ENCODE data around the gene RASGRF2.
"Not testable (repeated sequence)": the region's sequence is repeated elsewhere in the genome, so short reads cannot be mapped to it uniquely, and the experiment has no call there.

GRCh38 chr5:81028888-81029287 lies 68.7 kb downstream of the RASGRF2 start:
- TF ChIP-seq CTCF (IDR thresholded peaks at IDR 0.05; ENCODE audit: poor library complexity, severe bottlenecking); MXI1 (conservative IDR thresholded peaks at IDR 0.05; ENCODE audit: poor library complexity, severe bottlenecking): not testable (repeated sequence)
